ENCODE measurements around the gene SUGCT. TPM values are rescaled to one million over a fixed set of nuclear protein-coding genes. Genes with fewer than 3 reads are reported as not detected.
A peak's percentile ranks its signal among the peaks of the same experiment; 100 is the strongest.

The SUGCT gene
- polyA plus RNA-seq, 1 of the 3 experiments (the other 2 are of a cell fraction): 53.7 TPM

GRCh38 chr7:40763319-40764287 is 628.8 kb downstream of the SUGCT start:
- no peak for TF ChIP-seq TCF12 (IDR thresholded peaks at IDR 0.05)
- 0 out of 2 replicates have a peak, but pooled peaks have one; percentile 10 for TF ChIP-seq TEAD4 (IDR thresholded peaks at IDR 0.05; ENCODE audit: borderline replicate concordance, insufficient read depth)
- TF ChIP-seq SMC3 (IDR thresholded peaks at IDR 0.05; ENCODE audit: low read depth, low read length): peak; percentile 66
- peak; percentile 75 for TF ChIP-seq RAD21 (IDR thresholded peaks at IDR 0.05; ENCODE audit: low read length)
- TF ChIP-seq, protein P1, sequence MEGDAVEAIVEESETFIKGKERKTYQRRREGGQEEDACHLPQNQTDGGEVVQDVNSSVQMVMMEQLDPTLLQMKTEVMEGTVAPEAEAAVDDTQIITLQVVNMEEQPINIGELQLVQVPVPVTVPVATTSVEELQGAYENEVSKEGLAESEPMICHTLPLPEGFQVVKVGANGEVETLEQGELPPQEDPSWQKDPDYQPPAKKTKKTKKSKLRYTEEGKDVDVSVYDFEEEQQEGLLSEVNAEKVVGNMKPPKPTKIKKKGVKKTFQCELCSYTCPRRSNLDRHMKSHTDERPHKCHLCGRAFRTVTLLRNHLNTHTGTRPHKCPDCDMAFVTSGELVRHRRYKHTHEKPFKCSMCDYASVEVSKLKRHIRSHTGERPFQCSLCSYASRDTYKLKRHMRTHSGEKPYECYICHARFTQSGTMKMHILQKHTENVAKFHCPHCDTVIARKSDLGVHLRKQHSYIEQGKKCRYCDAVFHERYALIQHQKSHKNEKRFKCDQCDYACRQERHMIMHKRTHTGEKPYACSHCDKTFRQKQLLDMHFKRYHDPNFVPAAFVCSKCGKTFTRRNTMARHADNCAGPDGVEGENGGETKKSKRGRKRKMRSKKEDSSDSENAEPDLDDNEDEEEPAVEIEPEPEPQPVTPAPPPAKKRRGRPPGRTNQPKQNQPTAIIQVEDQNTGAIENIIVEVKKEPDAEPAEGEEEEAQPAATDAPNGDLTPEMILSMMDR (IDR thresholded peaks at IDR 0.05): peak; percentile 44
- no peak for TF ChIP-seq MXI1 (IDR thresholded peaks at IDR 0.05; ENCODE audit: low read depth, low read length)
- TF ChIP-seq ZBTB33 (IDR thresholded peaks at IDR 0.05; ENCODE audit: borderline replicate concordance, low read depth): no peak
- peaks cover 6% of the 10 kb centered on the region for H3K79me2 ChIP-seq (ENCODE audit: insufficient read depth)
- no peaks in the 10 kb centered on the region for H4K20me1 ChIP-seq (ENCODE audit: insufficient read depth)
- H3F3A ChIP-seq (replicated peaks; ENCODE audit: insufficient read depth): peaks cover 5% of the 10 kb centered on the region
- ChIA-PET POLR2A (no interaction called here), CTCF (interaction anchor here (0.6 to 5.5 kb wide), 14 partner anchors 9 to 969 kb away, joined by 3 to 26 read pairs (median 4); no protein-coding TSS in a partner anchor)
- 0 out of 2 replicates have a peak overlapping the region, but pooled peaks have one; percentile 5 for H3K9ac ChIP-seq
- H3K27ac ChIP-seq (ENCODE audit: low read depth in 2 of 2, low read length in 1 of 2): peak overlapping the region; percentile 39 to 86
- H3K4me2 ChIP-seq: peak overlapping the region; percentile 15; the same call in 1 of the 2 replicates
- H2AFZ ChIP-seq (ENCODE audit: low read depth): no peak overlapping the region
- no peaks in the 10 kb centered on the region for H3K27me3 ChIP-seq (ENCODE audit: insufficient read depth)
- peaks cover 0 to 13% of the 10 kb centered on the region in 2 experiments for H3K36me3 ChIP-seq (replicated peaks in 1 of 2; ENCODE audit: control insufficient read depth in 1 of 2, insufficient read depth in 2 of 2, low read length in 1 of 2)
- no peaks in the 10 kb centered on the region for H3K9me3 ChIP-seq
- 76% methylated on average over 9 of the region's 9 CpGs for WGBS (ENCODE audit: low lambda C conversion rate)
- H3K4me3 ChIP-seq (ENCODE audit: low read depth in 2 of 2, low read length in 1 of 2): no peak overlapping the region
- H3K9me2 ChIP-seq: no peaks in the 10 kb centered on the region; the same call in 1 of the 2 replicates
- peak; percentile 8 for DNase-seq
- H3K4me1 ChIP-seq (ENCODE audit: control insufficient read depth in 1 of 2, insufficient read depth in 2 of 2, low read depth in 1 of 2, low read length in 1 of 2): peaks cover 11 to 14% of the 10 kb centered on the region in 2 experiments; a peak in 3 of 4 replicates

DNA sequence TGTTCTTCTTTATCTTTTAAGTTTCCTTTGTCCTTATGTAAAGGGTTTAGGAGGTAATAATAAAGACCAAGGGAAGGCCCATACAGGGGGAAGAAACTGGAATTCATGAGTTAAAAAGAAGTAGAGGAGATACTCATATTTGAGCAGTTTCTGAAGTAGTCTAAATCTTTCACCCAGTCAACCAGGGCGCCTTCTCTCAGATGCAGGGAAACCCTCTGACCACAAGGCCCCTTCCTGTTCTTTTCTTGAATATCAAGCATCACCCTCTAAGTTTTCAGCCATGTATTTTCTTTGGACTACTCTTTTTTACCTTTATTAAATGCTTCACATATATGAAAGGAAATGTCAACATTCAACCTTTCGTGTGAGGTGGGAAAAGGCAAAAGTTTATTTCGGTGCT is 630.8 kb downstream of the SUGCT start:
- Histone ChIP-seq H3K4me3 (ENCODE audit: low read depth in 2 of 2, low read length in 1 of 2) (no peak overlapping the region), H3K4me2 (no peak overlapping the region), H3K9me3 (no peaks in the 10 kb centered on the region), H3K27me3 (ENCODE audit: insufficient read depth) (no peaks in the 10 kb centered on the region), H3K27ac (ENCODE audit: low read depth in 2 of 2, low read length in 1 of 2) (peak overlapping the region in 1 of 2 experiments; percentile 86; a peak in 1 of 4 replicates), H3K9me2 (no peaks in the 10 kb centered on the region; the same call in 1 of the 2 replicates), H2AFZ (ENCODE audit: low read depth) (no peak overlapping the region), H3K79me2 (ENCODE audit: insufficient read depth) (peaks cover 6% of the 10 kb centered on the region; the same call in 1 of the 2 replicates), H3K4me1 (ENCODE audit: control insufficient read depth in 1 of 2, insufficient read depth in 2 of 2, low read depth in 1 of 2, low read length in 1 of 2) (peaks cover 11 to 17% of the 10 kb centered on the region in 2 experiments; a peak in 3 of 4 replicates), H3K9ac (no peak overlapping the region), H3K36me3 (replicated peaks in 1 of 2; ENCODE audit: control insufficient read depth in 1 of 2, insufficient read depth in 2 of 2, low read length in 1 of 2) (peaks cover 0 to 7% of the 10 kb centered on the region in 2 experiments), H3F3A (replicated peaks; ENCODE audit: insufficient read depth) (peaks cover 5% of the 10 kb centered on the region), H4K20me1 (ENCODE audit: insufficient read depth) (no peaks in the 10 kb centered on the region)
- no peak for DNase-seq
- TF ChIP-seq POLR2AphosphoS5 (IDR thresholded peaks at IDR 0.05; ENCODE audit: low read depth, low read length) (no peak), GATA2 (CRISPR knock-in tag; IDR thresholded peaks at IDR 0.05) (no peak), SMC3 (IDR thresholded peaks at IDR 0.05; ENCODE audit: low read depth, low read length) (no peak)
- POLR2A ChIA-PET: no interaction called here
- WGBS (ENCODE audit: low lambda C conversion rate): 89% methylated on average over 3 of the region's 3 CpGs
- CTCF ChIA-PET: interaction anchor here (1.2 to 3.6 kb wide), 3 partner anchors 12 to 20 kb away, joined by 3 to 18 read pairs (median 5); no protein-coding TSS in a partner anchor

Data from SK-N-SH (cell line).